Gastrocnemius medialis (tissue), 4 donors: Measurements from ENCODE around the gene DTYMK. TPM values are rescaled to one million over a fixed set of nuclear protein-coding genes. Genes with fewer than 3 reads are reported as not detected.
"Not testable (repeated sequence)": the region's sequence is repeated elsewhere in the genome, so short reads cannot be mapped to it uniquely, and the experiment has no call there.

Experiments
- ATAC-seq, 2 donors: fragments of 150-250 bp; one replicate each; pipeline ENCODE4 v1.9.1; 2016
- DNase-seq, 2 donors: peaks; one replicate each; pipeline ENCODE4 v3.0.0-alpha.2; 2019
- H3K27ac ChIP-seq, 4 donors: fragments of 200-600 bp; sonication (generic); 1 replicate in 1 of 4; 2 replicates in 3 of 4; pipeline ENCODE4 v1.5.1; 2016 to 2018; ENCODE audit warnings: mild to moderate bottlenecking in 2 of 4, moderate library complexity in 1 of 4
- H3K27me3 ChIP-seq, 3 donors: fragments of 200-600 bp; sonication (generic) in 2 of 3; 1 replicate in 1 of 3; 2 replicates in 2 of 3; pipeline versions ENCODE4 v1.5.1 to v1.6.0; 2016 to 2019; ENCODE audit warnings: mild to moderate bottlenecking in 1 of 3, moderate library complexity in 1 of 3
- H3K36me3 ChIP-seq, 2 donors: fragments of 200-600 bp; sonication (generic) in 1 of 2; one replicate each; pipeline ENCODE4 v1.5.1; 2017 to 2018
- H3K4me1 ChIP-seq, 2 donors: fragments of 200-600 bp; sonication (generic) in 1 of 2; one replicate each; pipeline ENCODE4 v1.5.1; 2016 to 2017; ENCODE audit warnings: mild to moderate bottlenecking in 2 of 2
- H3K4me3 ChIP-seq, 4 donors: fragments of 200-600 bp; sonication (generic) in 3 of 4; 1 replicate in 1 of 4; 2 replicates in 3 of 4; pipeline ENCODE4 v1.5.1; 2016 to 2019; ENCODE audit warnings: mild to moderate bottlenecking in 2 of 4
- H3K9me3 ChIP-seq, 3 donors: fragments of 200-600 bp; sonication (generic) in 2 of 3; 1 replicate in 1 of 3; 2 replicates in 2 of 3; pipeline ENCODE4 v1.5.1; 2016 to 2019
- POLR2A ChIP-seq, 2 donors: fragments of 450-650 bp; IDR thresholded peaks; one replicate each; pipeline ENCODE4 v1.6.1; 2017; ENCODE audit warnings: antibody characterized with exemption in 2 of 2, mild to moderate bottlenecking in 2 of 2, moderate library complexity in 2 of 2
- in situ Hi-C, 4 donors: fragments of 200-750 bp; cut with MboI; loops; one replicate each; pipeline versions ENCODE4 v1.15.0 to v1.8.0; 2017; ENCODE audit warnings: low sequenced_read_pairs in 4 of 4
- intact Hi-C: fragments of 100-400 bp; cut with DNase I; formaldehyde crosslinking; loops from one replicate; pipeline ENCODE4 v1.15.1; 2023; ENCODE audit warnings: low total_unique reads
- total RNA-seq, 4 donors: library from RNA; depleted of rRNA; stranded (reverse); fragments of >200 nt; gene quantifications; one replicate each; pipeline versions ENCODE4 v1.1.0 to v1.2.3, GENCODE V29; 2016
- TF ChIP-seq, protein P1 (sequence below), 5 experiments: fragments of 450-650 bp in 3 of 5; fragments of 200-600 bp in 2 of 5; sonication (generic) in 2 of 5; IDR thresholded peaks in 4 of 5; conservative IDR thresholded peaks in 1 of 5; 1 replicate in 4 of 5; 2 replicates in 1 of 5; pipeline ENCODE4 v1.5.1; 2016 to 2019; ENCODE audit warnings: antibody characterized with exemption in 5 of 5, mild to moderate bottlenecking in 3 of 5, moderate library complexity in 3 of 5

DTYMK gene
- total RNA-seq, 4 donors from 2014 or later: 3.9 to 8.2 (median 5.9) TPM

DNA sequence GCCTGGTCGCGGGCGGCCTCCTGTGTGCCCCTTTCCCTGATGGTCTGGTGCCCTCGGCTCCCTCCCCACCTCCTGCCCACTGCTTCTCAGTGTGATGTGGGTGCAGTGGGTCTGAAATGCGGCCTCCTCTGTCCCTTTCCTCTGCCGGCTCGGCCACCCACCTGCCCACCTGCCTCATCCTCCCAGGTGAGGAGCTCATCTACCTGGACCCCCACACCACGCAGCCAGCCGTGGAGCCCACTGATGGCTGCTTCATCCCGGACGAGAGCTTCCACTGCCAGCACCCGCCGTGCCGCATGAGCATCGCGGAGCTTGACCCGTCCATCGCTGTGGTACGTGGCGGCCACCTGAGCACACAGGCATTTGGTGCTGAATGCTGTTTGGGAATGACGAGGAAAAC lies 18.3 kb downstream of the DTYMK start:
- no peak for ATAC-seq
- Histone ChIP-seq H3K27me3 (no peaks in the 10 kb centered on the region), H3K36me3 (peaks cover 0 to 61% of the 10 kb centered on the region in 2 donors), H3K4me1 (no peaks in the 10 kb centered on the region), H3K4me3 (no peak overlapping the region), H3K27ac (no peak overlapping the region), H3K9me3 (no peaks in the 10 kb centered on the region)
- no peak for DNase-seq
- in situ Hi-C loops (no loop called here), intact Hi-C loops (no loop called here)
- TF ChIP-seq, protein P1, sequence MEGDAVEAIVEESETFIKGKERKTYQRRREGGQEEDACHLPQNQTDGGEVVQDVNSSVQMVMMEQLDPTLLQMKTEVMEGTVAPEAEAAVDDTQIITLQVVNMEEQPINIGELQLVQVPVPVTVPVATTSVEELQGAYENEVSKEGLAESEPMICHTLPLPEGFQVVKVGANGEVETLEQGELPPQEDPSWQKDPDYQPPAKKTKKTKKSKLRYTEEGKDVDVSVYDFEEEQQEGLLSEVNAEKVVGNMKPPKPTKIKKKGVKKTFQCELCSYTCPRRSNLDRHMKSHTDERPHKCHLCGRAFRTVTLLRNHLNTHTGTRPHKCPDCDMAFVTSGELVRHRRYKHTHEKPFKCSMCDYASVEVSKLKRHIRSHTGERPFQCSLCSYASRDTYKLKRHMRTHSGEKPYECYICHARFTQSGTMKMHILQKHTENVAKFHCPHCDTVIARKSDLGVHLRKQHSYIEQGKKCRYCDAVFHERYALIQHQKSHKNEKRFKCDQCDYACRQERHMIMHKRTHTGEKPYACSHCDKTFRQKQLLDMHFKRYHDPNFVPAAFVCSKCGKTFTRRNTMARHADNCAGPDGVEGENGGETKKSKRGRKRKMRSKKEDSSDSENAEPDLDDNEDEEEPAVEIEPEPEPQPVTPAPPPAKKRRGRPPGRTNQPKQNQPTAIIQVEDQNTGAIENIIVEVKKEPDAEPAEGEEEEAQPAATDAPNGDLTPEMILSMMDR (IDR thresholded peaks at IDR 0.05 in 4 of 5, conservative IDR thresholded peaks at IDR 0.05 in 1 of 5): no peak

DNA sequence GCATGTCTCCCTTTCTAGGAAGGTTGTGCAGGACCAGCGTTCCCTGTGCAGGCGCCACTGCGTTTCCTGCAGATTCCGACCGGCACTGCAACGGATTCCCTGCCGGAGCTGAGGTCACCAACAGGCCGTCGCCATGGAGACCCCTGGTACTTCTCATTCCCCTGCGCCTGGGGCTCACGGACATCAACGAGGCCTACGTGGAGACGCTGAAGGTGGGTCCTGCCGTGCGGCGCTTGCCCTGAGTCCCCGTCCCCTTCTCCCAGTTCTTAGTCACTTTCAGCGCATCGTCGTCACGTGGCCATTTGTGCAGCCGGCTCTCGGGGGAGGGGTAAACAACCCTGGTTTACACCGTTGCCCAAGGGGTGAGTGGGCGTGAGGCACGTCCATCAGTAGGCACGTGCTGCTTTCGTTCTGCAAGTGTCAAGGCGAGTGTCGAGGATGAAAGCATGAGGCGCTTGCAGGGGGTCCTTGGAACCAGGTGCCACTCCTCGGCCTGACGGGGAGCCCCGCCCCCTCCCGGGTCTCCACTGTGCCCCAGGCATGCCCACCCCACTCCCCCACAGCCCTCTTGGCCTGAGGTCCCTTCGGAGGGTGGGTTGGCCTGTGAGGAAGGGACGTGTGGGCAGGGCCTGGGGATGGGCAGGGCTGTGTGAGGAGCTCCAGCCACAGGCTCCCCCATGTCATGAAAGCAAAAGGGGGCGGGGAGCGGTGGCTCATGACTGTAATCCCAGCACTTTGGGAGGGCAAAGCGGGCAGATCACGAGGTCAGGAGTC lies 19.8 kb downstream of the DTYMK start:
- no peaks in the 10 kb centered on the region for H3K4me1 ChIP-seq
- DNase-seq (no peak), ATAC-seq (no peak)
- TF ChIP-seq, protein P1 (IDR thresholded peaks at IDR 0.05 in 4 of 5, conservative IDR thresholded peaks at IDR 0.05 in 1 of 5): no peak
- TF ChIP-seq POLR2A (IDR thresholded peaks at IDR 0.05): no peak
- H3K27ac ChIP-seq: no peak overlapping the region
- intact Hi-C loops (no loop called here), in situ Hi-C loops (no loop called here)
- no peaks in the 10 kb centered on the region for H3K27me3 ChIP-seq
- H3K4me3 ChIP-seq: no peak overlapping the region
- no peaks in the 10 kb centered on the region for H3K9me3 ChIP-seq
- peaks cover 0 to 50% of the 10 kb centered on the region in 2 donors for H3K36me3 ChIP-seq

DNA sequence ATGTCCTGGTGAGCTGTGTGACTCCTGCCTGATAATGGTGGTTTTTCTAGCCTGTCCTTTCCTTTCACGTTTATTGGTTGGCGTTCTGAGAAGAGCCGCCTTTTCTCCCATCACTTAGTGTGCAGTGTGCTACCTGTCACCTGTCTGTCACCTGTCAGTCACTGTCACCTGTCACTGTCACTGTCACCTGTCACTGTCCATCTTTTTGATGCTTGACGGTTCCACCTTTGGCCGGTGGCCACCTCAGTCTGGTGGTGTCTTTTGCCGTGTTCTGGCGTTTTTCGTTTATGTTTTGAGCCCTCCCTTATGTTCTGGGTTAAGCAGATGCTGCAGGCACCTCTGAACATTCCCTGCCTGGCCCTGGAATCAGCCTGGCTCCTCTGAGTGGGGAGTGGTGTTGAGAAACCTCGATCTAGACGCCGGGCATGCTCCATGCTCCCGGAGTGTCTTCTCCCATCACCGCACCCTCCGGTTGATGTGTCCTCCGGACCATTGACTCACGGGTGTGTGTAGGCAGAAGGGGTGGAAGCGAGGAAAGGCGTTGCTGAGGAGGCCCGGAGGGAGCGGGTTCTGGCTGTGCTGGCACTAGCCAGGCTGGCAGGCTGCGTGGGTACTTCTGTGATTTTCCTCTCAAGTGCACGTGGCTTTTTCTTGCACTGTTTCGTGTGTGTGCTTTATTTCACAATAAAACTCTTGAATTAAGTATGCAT lies 20.7 kb downstream of the DTYMK start:
- TF ChIP-seq POLR2A (IDR thresholded peaks at IDR 0.05): no peak
- TF ChIP-seq, protein P1 (IDR thresholded peaks at IDR 0.05 in 4 of 5, conservative IDR thresholded peaks at IDR 0.05 in 1 of 5): no peak
- DNase-seq (no peak), ATAC-seq (peak in 1 of 2 donors; percentile 44)
- H3K4me1 ChIP-seq: no peaks in the 10 kb centered on the region
- intact Hi-C loops (loop anchor here (1.0 kb wide), 1 partner anchor 67 kb away; no protein-coding TSS in a partner anchor), in situ Hi-C loops (no loop called here)
- no peaks in the 10 kb centered on the region for H3K27me3 ChIP-seq
- H3K4me3 ChIP-seq: no peak overlapping the region
- H3K36me3 ChIP-seq: peaks cover 0 to 52% of the 10 kb centered on the region in 2 donors
- no peak overlapping the region for H3K27ac ChIP-seq
- H3K9me3 ChIP-seq: no peaks in the 10 kb centered on the region

DNA sequence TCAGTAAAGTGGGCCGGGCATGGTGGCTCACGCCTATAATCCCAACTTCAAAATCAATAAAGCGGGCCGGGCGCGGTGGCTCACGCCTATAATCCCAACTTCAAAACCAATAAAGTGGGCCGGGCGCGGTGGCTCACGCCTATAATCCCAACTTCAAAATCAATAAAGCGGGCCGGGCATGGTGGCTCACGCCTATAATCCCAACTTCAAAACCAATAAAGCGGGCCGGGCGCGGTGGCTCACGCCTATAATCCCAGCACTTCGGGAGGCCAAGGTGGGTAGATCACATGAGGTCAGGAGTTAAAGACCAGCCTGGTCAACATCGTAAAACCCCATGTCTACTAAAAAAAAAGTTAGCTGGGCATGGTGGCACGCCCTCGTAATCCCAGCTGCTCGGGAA lies 23.9 kb downstream of the DTYMK start:
- in situ Hi-C loops, ATAC-seq, H3K4me1 ChIP-seq, H3K4me3 ChIP-seq, intact Hi-C loops, H3K27ac ChIP-seq, DNase-seq, H3K27me3 ChIP-seq, H3K9me3 ChIP-seq: not testable (repeated sequence)
- H3K36me3 ChIP-seq: peaks cover 0 to 51% of the 10 kb centered on the region in 2 donors

DNA sequence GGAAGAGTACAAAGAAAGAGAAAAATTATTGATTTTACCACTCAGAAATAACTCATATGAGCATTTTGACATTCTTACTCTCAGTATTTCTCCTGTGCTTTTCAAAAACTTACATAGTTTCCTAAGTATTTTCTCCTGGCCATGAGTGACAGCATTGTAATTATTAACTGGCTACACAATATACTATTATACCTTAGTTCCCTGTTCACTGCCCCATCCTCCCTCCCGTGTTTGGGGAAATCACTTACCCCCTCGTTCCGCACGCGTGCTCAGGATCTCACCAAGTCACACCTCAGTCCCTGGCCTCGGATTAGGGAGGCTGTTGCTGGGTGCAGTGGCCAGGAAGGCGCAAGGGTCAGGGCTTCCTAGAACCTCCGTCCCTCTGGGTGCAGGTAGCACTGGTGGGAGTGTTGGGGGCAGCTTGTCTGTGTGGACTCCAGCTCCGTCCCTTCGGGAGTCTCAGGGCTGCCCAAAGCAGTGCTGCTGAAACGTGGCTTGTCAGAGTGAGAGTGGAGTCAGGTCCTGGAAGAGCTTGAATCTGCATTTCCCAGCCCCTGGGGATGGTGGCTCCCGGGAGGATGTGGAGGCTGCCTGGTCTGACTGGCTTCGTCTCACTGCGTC lies 25.9 kb downstream of the DTYMK start:
- DNase-seq (no peak), ATAC-seq (no peak)
- in situ Hi-C loops: no loop called here
- Histone ChIP-seq H3K9me3 (no peaks in the 10 kb centered on the region), H3K36me3 (peaks cover 0 to 57% of the 10 kb centered on the region in 2 donors), H3K4me1 (no peaks in the 10 kb centered on the region), H3K27ac (no peak overlapping the region), H3K27me3 (no peaks in the 10 kb centered on the region), H3K4me3 (no peak overlapping the region)
- TF ChIP-seq, protein P1 (IDR thresholded peaks at IDR 0.05 in 4 of 5, conservative IDR thresholded peaks at IDR 0.05 in 1 of 5): no peak
- no peak for TF ChIP-seq POLR2A (IDR thresholded peaks at IDR 0.05)
- intact Hi-C loops: no loop called here
